GM18907 (cell line): Measurements from ENCODE around the gene ING4.
A peak's percentile ranks its signal among the peaks of the same experiment; 100 is the strongest.

ENCODE experiments used
- ATAC-seq: cut with Tn5 transposase; IDR thresholded peaks from one replicate; pipeline ENCODE4 v1.9.1; 2021; ENCODE audit warnings: mild to moderate bottlenecking, moderate library complexity; ENCODE audit not compliant: unreplicated experiment

The ING4 gene

GRCh38 chr12:6635856-6636531, 26.9 kb downstream of the ING4 start, which contains the start of gene LPAR5:
TSS of gene LPAR5 (minus strand) at chr12:6635959. CDS start at chr12:6621248, 14,711 bp downstream.
- ATAC-seq: peak; percentile 45

DNA sequence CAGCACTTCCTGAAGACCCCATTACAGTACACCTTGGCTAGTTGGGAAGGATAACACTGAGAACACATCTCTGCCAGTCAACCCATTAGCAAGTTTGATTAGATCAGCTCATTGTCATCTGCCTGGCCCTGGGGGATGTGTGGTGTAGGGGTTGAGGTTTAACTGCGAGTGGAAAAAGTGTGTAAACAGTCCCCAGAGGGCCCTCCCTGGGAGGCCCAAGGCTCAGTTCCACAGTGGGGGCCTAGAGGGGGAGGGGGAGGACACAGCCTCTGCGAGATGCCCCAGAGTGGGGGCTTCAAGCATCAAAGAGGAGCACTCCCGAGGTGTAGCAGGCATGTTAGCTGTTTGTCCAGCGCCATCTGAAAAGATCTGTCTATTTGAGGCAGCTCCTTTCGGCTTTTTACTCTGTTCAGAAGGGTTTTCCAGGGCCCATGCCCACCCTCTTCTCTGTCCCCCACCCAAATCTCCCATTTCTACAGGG, 27.5 kb downstream of the ING4 start:
- ATAC-seq: peak; percentile 46

GRCh38 chr12:6632026-6632983, 30.6 kb downstream of the ING4 start:
- peak; percentile 60 for ATAC-seq

DNA sequence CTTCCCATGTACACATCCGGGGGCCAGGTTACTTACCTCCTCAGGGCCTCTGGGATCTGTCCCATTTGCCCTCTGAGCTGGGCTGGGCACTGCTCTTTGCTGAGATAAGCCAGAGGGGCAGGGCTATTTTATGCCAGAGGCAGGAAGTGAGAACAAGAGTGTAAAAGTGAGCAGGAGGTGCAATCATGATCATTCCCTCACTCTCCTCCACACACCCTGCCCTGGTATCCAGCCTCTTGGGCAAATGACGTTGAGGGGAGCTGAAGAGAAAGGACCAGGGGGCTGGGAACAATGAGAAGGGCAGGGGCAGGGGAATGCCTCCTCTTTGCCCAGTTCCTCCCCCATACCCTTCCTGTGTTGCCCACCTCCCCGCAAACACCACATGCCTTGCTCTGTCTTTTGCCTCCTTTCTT, 31.4 kb downstream of the ING4 start:
- no peak for ATAC-seq

GRCh38 chr12:6630736-6631135, 32.2 kb downstream of the ING4 start:
- no peak for ATAC-seq

DNA sequence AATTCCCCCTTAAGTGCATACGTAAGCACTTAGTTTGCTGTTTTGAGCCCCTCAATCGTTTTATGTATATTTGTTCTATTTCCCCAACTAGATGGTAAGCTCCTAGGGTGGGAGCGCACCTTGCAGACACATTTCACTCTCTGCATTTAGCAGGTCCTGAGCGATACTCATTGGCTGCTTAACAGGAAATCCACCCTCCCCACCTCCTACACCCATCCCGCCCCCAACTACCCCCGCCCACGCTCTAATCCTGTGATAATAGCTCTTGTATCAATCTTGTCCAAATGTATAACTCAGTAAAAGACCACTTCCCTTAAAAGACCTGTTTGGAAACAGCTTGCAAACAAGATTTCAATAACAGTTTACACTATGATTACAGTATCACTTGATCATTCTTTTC, 35.3 kb downstream of the ING4 start:
- ATAC-seq: no peak

GRCh38 chr12:6626654-6627283, 36.1 kb downstream of the ING4 start:
- ATAC-seq: no peak

- no peak for ATAC-seq
Measured at GRCh38 chr12:6620885-6621274, 42.0 kb downstream of the ING4 start.

GRCh38 chr12:6620137-6620884, 42.6 kb downstream of the ING4 start:
- ATAC-seq: no peak

DNA sequence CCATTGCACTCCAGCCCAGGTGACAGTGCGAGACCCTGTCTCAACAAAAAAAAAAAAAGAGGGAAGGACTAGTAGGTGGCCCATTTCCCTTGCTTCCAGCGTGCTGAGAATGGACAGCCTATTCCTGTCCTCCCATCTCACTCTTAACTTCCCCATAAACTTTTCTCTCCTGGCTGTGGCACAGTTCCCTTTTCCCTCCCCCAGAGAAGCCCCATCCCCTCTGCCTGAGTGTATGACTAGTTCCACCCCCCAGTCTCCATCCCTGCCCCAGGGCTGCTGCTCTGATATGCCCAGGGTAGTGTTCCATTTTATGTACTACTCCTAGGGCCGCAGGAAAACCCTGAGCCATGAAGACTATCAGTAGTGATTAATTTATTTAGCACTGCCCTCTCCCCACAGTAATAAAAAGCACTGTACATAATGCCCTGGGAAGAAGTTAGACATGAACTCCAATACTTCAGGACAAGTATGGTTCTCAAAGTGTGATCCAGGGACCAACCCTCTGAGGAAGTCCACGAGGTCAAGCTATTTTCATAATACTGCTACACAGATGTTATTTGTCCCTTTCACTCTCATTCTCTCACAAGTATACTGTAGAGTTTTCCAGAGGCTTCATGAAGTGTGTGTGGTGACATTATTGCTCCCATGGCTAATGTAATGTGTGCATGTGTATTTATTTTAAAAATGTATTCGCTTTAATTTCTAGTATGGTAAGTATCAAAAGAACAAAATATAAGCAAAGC, 44.3 kb downstream of the ING4 start:
- no peak for ATAC-seq

GRCh38 chr12:6615802-6616201, 47.1 kb downstream of the ING4 start:
- no peak for ATAC-seq

DNA sequence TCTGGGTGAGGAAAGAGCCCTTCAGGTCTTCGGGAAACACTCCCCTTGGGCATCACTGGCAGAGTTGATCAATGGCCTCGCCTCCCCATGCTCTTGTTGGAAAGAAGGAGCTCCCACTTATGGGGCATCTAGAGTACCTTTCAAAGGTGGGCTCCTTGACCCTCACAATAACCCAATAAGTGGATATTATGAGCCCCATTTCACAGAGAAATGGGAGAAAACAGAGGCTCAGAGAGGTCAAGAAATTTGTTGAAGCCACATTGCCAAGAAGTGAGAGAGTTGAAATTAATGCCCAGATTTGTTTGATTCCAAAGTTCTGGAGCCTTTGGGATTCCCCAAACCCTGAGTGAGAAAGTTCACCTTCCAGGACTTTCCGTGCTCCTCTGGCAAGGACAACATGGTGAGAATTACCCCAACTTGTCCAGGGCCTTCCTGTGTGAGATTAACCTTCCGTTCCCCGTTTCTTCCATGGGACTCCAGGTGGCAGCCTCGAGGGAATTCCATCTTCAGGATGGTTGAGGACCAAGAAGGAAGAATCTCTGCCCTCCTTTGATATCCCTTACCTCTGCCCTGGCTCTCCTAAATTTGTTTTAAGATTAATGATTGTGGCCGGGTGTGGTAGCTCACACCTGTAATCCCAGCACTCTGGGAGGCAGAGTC, 48.3 kb downstream of the ING4 start:
- ATAC-seq: no peak

GRCh38 chr12:6613776-6614512, 49.0 kb downstream of the ING4 start:
- ATAC-seq: no peak

DNA sequence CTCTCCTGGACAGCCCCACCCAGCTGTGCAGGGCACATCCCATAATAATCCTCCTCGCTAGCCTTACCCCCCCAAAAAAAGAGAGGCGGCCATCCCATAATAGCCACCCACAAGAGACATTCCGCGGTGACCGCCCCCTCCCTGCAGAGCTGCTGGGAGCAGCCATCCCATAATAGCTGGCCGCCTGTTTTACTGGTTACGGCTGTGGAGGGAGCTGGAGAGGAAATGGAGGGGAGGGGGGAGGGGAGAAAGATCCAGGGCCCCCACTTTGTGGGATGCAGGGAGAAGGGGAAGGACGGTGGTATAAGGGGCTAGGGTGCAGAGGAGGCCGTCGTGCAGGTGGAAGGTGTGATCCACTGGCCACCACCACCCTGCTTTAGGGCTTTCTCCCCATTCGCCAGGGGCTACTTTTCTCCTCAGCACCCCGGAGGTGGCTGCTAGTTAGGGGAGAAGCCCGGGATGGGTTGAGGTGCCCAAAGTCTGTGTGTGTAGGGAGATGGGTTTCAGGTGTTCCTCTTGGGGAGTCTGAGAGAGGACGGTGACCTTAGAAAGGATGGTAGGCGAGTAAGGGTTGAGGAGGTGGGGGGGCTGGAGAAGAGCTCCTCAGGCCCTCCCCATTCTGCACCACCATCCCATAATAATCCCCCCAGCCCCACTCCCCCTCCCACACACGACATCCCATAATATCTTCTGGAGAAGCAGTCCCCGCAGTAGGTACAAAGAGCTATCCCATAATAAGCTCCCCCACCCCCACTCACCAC, 49.7 kb downstream of the ING4 start:
- no peak for ATAC-seq

DNA sequence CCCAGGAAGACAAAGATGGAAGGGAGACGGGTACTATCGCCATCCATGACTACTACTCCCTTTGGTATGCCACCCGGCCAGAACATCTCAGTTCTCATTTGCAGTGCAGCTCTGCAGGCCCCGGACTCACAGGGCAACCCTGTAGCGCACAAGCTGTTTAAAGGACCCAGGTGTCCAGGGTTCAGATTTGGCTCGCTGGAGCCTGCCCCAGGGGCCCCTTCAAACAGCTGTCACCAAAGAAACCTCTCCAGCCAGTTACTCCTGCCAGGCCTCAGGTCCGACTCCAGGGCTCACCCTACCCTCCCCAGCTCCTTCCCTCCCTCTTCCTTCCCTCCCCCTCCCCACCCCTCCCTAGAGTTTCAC, 50.3 kb downstream of the ING4 start:
- ATAC-seq: no peak

DNA sequence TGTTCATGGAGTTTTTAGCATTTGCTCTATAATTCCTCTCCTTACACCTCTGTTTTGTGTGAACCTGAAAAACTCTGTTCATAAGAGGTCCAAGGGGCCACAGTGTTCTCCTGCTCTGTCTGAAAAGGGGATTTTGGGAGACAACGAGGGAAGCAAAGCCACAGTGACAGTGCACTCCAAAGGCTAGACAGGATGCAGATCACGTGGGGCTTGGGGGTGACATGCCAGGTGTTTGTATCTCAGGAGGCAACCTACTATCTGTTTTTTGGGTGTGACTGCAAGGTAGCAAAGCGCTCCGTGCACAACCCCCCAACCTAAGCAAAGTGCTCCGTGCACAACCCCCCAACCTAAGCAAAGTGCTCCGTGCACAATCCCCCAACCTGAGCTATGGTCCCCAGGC, 50.7 kb downstream of the ING4 start:
- no peak for ATAC-seq

- no peak for ATAC-seq
Measured at GRCh38 chr12:6608592-6609281, 54.2 kb downstream of the ING4 start.
